ENCODE measurements around the gene ADAM10. TPM values are rescaled to one million over a fixed set of nuclear protein-coding genes. Genes with fewer than 3 reads are reported as not detected.

Gene ADAM10
- total and polyA plus RNA-seq, 2 of the 8 experiments (the other 6 are each of a cell fraction or from before 2014, with no cell fraction given) = 46.5 to 163 TPM

- Histone ChIP-seq H2BK15ac (ENCODE audit: low read length) (no peak overlapping the region), H3K36me3 (ENCODE audit: control insufficient read depth in 2 of 4, insufficient read depth in 4 of 4, low read length in 3 of 4) (no peaks in the 10 kb centered on the region), H3K4me1 (replicated peaks in 1 of 4; ENCODE audit: control insufficient read depth in 3 of 4, insufficient read depth in 4 of 4, low read length in 3 of 4) (peaks cover 0 to 8% (median 0%) of the 10 kb centered on the region in 4 experiments; a peak in 1 of 7 replicates), H2BK20ac (ENCODE audit: low read length) (no peak overlapping the region), H3K4ac (replicated peaks; ENCODE audit: insufficient read length, low read depth, low read length) (no peak overlapping the region), H4K5ac (ENCODE audit: insufficient read length, low read depth, low read length) (no peak overlapping the region), H4K8ac (ENCODE audit: extremely low read depth, insufficient read depth, low read length) (no peak overlapping the region), H3K9ac (replicated peaks in 1 of 4; ENCODE audit: extremely low read depth in 1 of 4, low read depth in 3 of 4, low read length in 3 of 4) (no peak overlapping the region), H3K79me1 (ENCODE audit: low read depth, low read length) (peaks cover 4% of the 10 kb centered on the region; the same call in 1 of the 2 replicates), H3K18ac (ENCODE audit: extremely low read depth, low read length) (no peak overlapping the region), H3K4me3 (ENCODE audit: extremely low read depth in 1 of 4, insufficient read depth in 2 of 4, low read depth in 3 of 4, low read length in 4 of 4) (no peak overlapping the region), H2AFZ (ENCODE audit: low read length) (no peak overlapping the region), H3K23me2 (ENCODE audit: low read depth, low read length) (no peaks in the 10 kb centered on the region), H4K20me1 (replicated peaks in 1 of 2; ENCODE audit: control insufficient read depth in 1 of 2, insufficient read depth in 2 of 2, low read length in 2 of 2) (peaks cover 2 to 15% of the 10 kb centered on the region in 2 experiments), H2BK120ac (replicated peaks; ENCODE audit: low read depth, low read length) (no peak overlapping the region), H3K9me3 (ENCODE audit: insufficient read depth in 2 of 2, low read depth in 1 of 2, low read length in 1 of 2) (no peaks in the 10 kb centered on the region), H2AK5ac (ENCODE audit: low read depth, low read length) (no peak overlapping the region), H3K4me2 (ENCODE audit: insufficient read depth in 1 of 2, low read depth in 2 of 2, low read length in 2 of 2) (no peak overlapping the region), H3K56ac (replicated peaks; ENCODE audit: insufficient read length, low read depth, low read length) (no peak overlapping the region), H3K23ac (ENCODE audit: insufficient read length) (no peak overlapping the region), H4K91ac (replicated peaks; ENCODE audit: insufficient read length, low read length) (no peak overlapping the region), H2BK5ac (ENCODE audit: low read depth, low read length) (no peak overlapping the region), H3K27ac (ENCODE audit: low read depth, low read length) (no peak overlapping the region), H3K79me2 (ENCODE audit: control insufficient read depth in 1 of 2, insufficient read depth in 2 of 2, low read length in 2 of 2) (peaks cover 6 to 92% of the 10 kb centered on the region in 2 experiments), H2BK12ac (ENCODE audit: low read depth, low read length) (no peak overlapping the region), H3K27me3 (replicated peaks in 1 of 4; ENCODE audit: control insufficient read depth in 3 of 4, extremely low read depth in 1 of 4, insufficient read depth in 3 of 4, low read length in 3 of 4) (no peaks in the 10 kb centered on the region; a peak in 1 of 7 replicates), H3K14ac (ENCODE audit: insufficient read length) (no peak overlapping the region)
- FAIRE-seq (no peak), DNase-seq (ENCODE audit: low read depth in 1 of 2, low spot score in 2 of 2) (no peak)
- no peak for TF ChIP-seq CHD1 (IDR thresholded peaks at IDR 0.05; ENCODE audit: low read depth, low read length)
- no peak for TF ChIP-seq RBBP5 (IDR thresholded peaks at IDR 0.05; ENCODE audit: borderline replicate concordance, low read depth, low read length)
- TF ChIP-seq MAFK (IDR thresholded peaks at IDR 0.05; ENCODE audit: low read depth, low read length) = no peak
- no peak for TF ChIP-seq HDAC2 (IDR thresholded peaks at IDR 0.05; ENCODE audit: borderline replicate concordance in 1 of 2, low read depth in 2 of 2, low read length in 2 of 2)
- WGBS, 2 experiments (ENCODE audit: extremely low coverage in 1 of 2, insufficient coverage in 1 of 2, insufficient read length in 1 of 2, insufficient replicate concordance in 2 of 2, low coverage in 1 of 2, low lambda C conversion rate in 2 of 2, missing lambda C conversion rate in 1 of 2) = 94% methylated on average over 4 of the region's 4 CpGs; no CpG with 5 or more reads in 1 of the 2 experiments
- ChIA-PET POLR2A (ENCODE audit: partially characterized antibody) (no interaction called here), CTCF (ENCODE audit: partially characterized antibody) (no interaction called here)
Measured at GRCh38 chr15:58701376-58701775, 48.1 kb downstream of the ADAM10 start.

Measured in H1 (cell line).